ENCODE data around the gene COL8A2.
A peak's percentile ranks its signal among the peaks of the same experiment; 100 is the strongest.
"Not testable (repeated sequence)": the region's sequence is repeated elsewhere in the genome, so short reads cannot be mapped to it uniquely, and the experiment has no call there.

Gene COL8A2

DNA sequence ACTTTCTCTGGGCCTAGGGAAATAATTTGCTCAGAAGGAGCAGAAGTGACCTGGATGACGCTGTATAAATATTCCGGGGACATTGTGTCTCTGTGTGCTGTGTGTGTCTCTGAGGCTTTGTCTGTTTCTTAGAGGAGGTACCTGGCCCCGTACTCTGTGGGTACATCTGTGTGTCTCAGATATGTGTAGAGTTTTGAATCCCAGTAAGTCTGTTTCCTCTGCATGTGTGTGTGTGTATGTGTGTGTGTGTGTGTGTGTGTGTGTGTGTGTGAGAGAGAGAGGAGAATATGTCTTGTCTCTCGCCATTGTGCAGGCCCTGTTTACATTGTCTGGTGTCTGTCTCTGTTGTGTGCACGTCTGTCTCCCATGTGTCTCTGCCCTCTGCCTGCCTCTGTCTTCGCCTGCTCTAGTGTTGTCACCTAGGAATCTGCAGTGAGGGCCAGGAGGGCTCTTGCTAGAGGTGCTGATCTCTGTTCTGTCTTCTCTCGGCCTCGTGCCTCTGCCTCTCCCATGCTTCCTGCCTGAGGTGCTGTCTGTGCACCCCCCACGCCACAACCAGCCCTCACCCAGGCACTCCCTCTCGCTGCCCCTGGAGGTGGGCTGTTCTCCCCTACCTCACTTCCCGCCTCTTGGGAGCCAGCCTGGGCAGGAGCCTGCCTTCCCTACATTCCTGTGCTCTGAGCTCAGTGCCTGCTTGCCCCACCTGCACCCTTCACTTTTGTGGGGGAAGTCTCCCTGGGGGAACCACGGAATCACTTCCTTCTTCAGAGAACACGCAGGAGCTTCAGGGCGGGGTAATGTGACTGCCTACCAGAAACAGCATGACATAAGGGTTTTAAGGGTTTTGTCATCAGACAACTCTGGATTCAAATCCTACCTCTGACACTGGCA lies 36.9 kb upstream of the COL8A2 start:
- peak; percentile 29 to 81 for DNase-seq (ENCODE audit: low read depth in 2 of 2)
- TF ChIP-seq CTCF (IDR thresholded peaks at IDR 0.05; ENCODE audit: low read depth, low read length) = no peak
- peak overlapping the region; percentile 30 to 60 for H3K4me3 ChIP-seq (replicated peaks in 1 of 2; ENCODE audit: low read depth in 2 of 2, low read length in 2 of 2)

GRCh38 chr1:36160949-36161485 lies 36.0 kb upstream of the COL8A2 start:
- TF ChIP-seq CTCF (IDR thresholded peaks at IDR 0.05; ENCODE audit: low read depth, low read length) = peak; percentile 47
- DNase-seq (ENCODE audit: low read depth in 2 of 2) = peak; percentile 75
- peak overlapping the region; percentile 30 to 60 for H3K4me3 ChIP-seq (replicated peaks in 1 of 2; ENCODE audit: low read depth in 2 of 2, low read length in 2 of 2)

DNA sequence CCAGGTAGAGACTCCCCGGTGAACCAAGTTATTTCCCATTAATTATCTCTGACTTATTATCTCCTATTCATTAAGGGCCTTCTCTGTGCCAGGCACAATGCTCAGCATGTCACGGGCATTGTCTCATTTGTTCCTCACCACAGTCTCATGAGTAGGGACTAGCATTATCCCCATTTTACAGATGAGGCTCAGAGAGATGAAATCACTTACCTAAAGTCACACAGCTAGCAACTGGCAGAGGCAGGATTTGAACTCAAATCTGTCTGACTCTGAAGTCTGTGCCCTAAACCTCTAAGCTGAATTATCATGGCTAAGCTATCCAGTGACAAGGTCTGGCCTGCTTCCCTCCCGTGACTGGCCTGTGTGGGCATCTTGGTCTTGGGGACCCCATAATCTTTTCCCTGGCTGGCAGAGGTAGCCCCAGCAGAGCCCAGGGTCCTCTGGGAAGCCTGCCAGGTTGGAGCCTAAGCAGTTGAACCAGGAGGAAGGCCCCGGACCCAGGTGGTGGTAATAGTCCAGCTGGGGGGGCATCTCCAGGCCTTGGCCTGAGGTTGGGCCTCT lies 35.4 kb upstream of the COL8A2 start:
- DNase-seq (ENCODE audit: low read depth in 2 of 2) = no peak
- no peak for TF ChIP-seq CTCF (IDR thresholded peaks at IDR 0.05; ENCODE audit: low read depth, low read length)
- H3K4me3 ChIP-seq (replicated peaks in 1 of 2; ENCODE audit: low read depth in 2 of 2, low read length in 2 of 2) = peak overlapping the region; percentile 30 to 60

DNA sequence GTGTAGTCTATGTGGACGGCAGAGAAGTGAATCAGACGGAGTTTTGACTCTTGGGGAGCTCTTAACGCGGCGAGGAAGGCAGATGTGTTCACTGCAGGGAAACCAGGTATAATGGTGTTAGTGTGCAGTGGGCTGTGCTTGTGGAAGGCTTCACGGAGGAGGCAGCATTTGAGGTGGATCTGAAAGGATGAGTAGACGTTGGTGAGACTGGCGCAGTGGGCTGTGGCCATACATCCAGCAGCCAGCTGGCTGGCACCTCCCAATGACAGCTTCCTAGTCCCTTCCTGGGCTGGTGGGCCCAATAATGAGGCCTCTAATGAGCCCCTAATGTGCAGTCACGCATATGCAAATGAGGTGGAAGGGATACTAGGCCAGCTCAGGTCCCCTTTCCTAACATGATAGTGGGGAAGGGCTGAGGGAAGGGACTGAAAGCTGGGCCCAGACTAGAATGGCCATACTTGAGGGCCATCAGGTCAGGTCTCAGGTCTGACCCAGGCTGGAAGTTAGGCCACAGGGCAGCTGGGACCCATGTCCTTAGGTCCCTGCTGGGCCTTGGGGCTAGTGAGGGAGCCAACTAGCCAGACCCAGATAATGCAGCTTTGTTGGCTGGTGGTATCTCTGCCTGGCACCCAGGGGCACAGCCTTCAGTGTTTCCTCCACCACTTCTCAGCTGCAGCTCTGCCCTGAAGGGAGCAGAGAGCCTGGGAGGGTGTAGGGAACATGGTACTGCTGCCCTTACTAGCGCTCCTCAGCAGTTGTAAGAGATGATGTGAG lies 34.8 kb upstream of the COL8A2 start:
- no peak for DNase-seq (ENCODE audit: low read depth in 2 of 2)
- no peak for TF ChIP-seq CTCF (IDR thresholded peaks at IDR 0.05; ENCODE audit: low read depth, low read length)
- H3K4me3 ChIP-seq (replicated peaks in 1 of 2; ENCODE audit: low read depth in 2 of 2, low read length in 2 of 2) = peak overlapping the region; percentile 2 to 60

GRCh38 chr1:36158827-36159252 lies 33.8 kb upstream of the COL8A2 start:
- DNase-seq (ENCODE audit: low read depth in 2 of 2) = not testable (repeated sequence)

GRCh38 chr1:36157973-36158826 lies 33.2 kb upstream of the COL8A2 start:
- no peak for DNase-seq (ENCODE audit: low read depth in 2 of 2)
- no peak for TF ChIP-seq CTCF (IDR thresholded peaks at IDR 0.05; ENCODE audit: low read depth, low read length)
- peak overlapping the region; percentile 95 to 98 for H3K4me3 ChIP-seq (replicated peaks in 1 of 2; ENCODE audit: low read depth in 2 of 2, low read length in 2 of 2)

More at GRCh38 chr1:36158827-36159252, 33.8 kb upstream of the COL8A2 start:
- peak overlapping the region in 1 of 2 donors; percentile 95 for H3K4me3 ChIP-seq (replicated peaks in 1 of 2; ENCODE audit: low read depth in 2 of 2, low read length in 2 of 2)
